Measurements from ENCODE around the gene BCAS1. TPM values are rescaled to one million over a fixed set of nuclear protein-coding genes. Genes with fewer than 3 reads are reported as not detected.

The BCAS1 gene
- total RNA-seq, 1 donor from 2014 or later, result 2.1 TPM

DNA sequence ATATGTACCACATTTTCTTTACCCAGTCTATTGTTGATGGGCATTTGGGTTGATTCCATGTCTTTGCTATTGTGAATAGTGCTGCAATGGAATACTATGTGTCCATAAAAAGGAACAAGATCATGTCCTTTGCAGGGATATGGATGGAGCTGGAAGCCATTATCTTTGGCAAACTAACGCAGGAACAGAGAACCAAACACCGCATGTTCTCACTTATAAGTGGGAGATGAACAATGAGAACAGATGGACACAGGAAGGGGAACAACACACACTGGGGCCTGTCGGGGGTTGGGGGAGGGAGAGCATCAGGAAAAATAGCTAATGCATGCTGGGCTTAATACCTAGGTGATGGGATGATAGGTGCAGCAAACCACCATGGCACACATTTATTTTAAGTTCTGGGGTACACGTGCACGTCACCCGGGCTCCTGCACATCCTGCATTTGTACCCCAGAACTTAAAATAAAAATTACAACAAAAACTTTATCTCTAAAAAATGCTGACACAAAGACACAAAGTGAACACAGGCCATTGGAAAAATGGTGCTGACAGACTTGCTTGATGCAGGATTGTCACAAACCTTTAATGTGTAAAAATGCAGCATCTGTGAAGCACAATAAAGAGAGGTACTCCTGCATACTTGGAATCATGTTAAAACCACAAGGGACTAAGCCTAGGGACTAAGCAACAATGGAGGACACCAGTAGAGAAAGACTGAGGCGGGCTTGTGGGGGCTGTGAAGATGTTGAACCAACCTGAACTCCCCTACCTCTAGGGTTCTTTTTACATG is 48.8 kb downstream of the BCAS1 start:
- Histone ChIP-seq H3K4me1 (ENCODE audit: control insufficient read depth in 3 of 3, insufficient read depth in 3 of 3, low read length in 3 of 3) (no peaks in the 10 kb centered on the region), H3K27ac (ENCODE audit: low read depth, low read length) (no peak overlapping the region)

DNA sequence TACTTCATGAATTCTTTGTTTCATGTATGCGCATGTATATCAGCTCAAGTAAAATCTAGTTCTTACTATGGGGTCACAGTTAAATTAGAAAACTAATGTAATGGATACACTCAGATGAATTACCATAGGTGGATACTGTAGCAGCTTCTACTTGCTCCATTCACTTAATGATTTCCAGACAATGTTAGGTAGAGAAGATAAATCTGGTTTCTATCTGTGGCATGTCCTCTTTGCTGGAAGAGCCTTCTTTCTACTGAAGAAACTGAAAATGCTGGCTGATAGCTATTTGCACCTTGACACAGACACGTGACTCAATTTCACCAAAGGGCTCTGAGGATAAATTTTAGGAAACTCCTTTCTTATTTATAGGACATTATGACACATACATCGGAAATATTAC is 49.5 kb downstream of the BCAS1 start:
- Histone ChIP-seq H3K9ac (ENCODE audit: low read depth in 1 of 3, low read length in 3 of 3) (no peak overlapping the region), H3K4me3 (ENCODE audit: low read length in 3 of 3) (no peak overlapping the region), H3K36me3 (ENCODE audit: control insufficient read depth in 3 of 3, insufficient read depth in 3 of 3, low read length in 3 of 3) (no peaks in the 10 kb centered on the region), H3K4me1 (ENCODE audit: control insufficient read depth in 3 of 3, insufficient read depth in 3 of 3, low read length in 3 of 3) (no peaks in the 10 kb centered on the region), H3K9me3 (ENCODE audit: control insufficient read depth in 3 of 3, low read length in 3 of 3) (no peaks in the 10 kb centered on the region), H3K27ac (ENCODE audit: low read depth, low read length) (no peak overlapping the region), H3K27me3 (ENCODE audit: control insufficient read depth in 3 of 3, insufficient read depth in 3 of 3, low read length in 3 of 3) (no peaks in the 10 kb centered on the region)

More for the DNA sequence above, 48.8 kb downstream of the BCAS1 start:
- H3K9me3 ChIP-seq (ENCODE audit: control insufficient read depth in 3 of 3, low read length in 3 of 3), result no peaks in the 10 kb centered on the region
- H3K4me3 ChIP-seq (ENCODE audit: low read length in 3 of 3), result no peak overlapping the region
- H3K9ac ChIP-seq (ENCODE audit: low read depth in 1 of 3, low read length in 3 of 3), result no peak overlapping the region
- no peaks in the 10 kb centered on the region for H3K36me3 ChIP-seq (ENCODE audit: control insufficient read depth in 3 of 3, insufficient read depth in 3 of 3, low read length in 3 of 3)
- no peaks in the 10 kb centered on the region for H3K27me3 ChIP-seq (ENCODE audit: control insufficient read depth in 3 of 3, insufficient read depth in 3 of 3, low read length in 3 of 3)

DNA sequence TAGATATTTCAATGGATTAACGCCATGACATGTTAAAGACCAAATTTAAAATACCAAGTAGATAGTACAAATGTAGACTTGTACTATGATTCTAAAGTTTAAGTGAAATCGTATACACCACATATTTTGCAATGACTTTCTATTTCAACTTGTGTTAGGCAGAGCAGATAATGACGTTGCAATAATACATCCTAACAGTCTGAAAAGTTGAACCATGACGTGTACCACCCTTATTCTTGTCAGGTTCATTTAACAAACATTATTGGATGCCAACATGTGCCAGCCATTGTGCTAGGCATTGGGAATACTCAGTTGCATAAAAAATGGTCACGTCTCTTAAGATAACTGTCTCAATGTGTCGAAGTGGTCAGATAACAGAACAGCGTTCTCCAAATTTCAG is 50.0 kb downstream of the BCAS1 start:
- Histone ChIP-seq H3K27me3 (ENCODE audit: control insufficient read depth in 3 of 3, insufficient read depth in 3 of 3, low read length in 3 of 3) (no peaks in the 10 kb centered on the region), H3K36me3 (ENCODE audit: control insufficient read depth in 3 of 3, insufficient read depth in 3 of 3, low read length in 3 of 3) (no peaks in the 10 kb centered on the region), H3K27ac (ENCODE audit: low read depth, low read length) (no peak overlapping the region), H3K4me3 (ENCODE audit: low read length in 3 of 3) (no peak overlapping the region), H3K9me3 (ENCODE audit: control insufficient read depth in 3 of 3, low read length in 3 of 3) (no peaks in the 10 kb centered on the region), H3K4me1 (ENCODE audit: control insufficient read depth in 3 of 3, insufficient read depth in 3 of 3, low read length in 3 of 3) (no peaks in the 10 kb centered on the region), H3K9ac (ENCODE audit: low read depth in 1 of 3, low read length in 3 of 3) (no peak overlapping the region)

DNA sequence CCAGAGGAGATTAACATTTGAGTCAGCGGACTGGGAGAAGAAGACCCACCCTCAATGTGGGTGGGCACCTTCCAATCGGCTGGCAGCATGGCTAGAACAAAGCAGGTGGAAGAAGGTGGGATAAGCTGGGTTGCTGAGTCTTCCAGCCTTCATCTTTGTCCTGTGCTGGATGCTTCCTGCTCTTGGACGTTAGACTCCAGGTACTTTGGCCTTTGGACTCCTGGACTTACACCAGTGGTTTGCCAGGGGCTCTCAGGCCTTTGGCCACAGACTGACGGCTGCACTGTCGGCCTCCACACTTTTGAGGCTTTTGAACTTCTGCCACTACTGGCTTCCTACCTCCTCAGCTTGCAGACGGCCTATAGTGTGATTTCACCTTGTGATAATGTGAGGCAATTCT is 50.8 kb downstream of the BCAS1 start:
- Histone ChIP-seq H3K27ac (ENCODE audit: low read depth, low read length) (no peak overlapping the region), H3K36me3 (ENCODE audit: control insufficient read depth in 3 of 3, insufficient read depth in 3 of 3, low read length in 3 of 3) (no peaks in the 10 kb centered on the region), H3K9ac (ENCODE audit: low read depth in 1 of 3, low read length in 3 of 3) (no peak overlapping the region), H3K9me3 (ENCODE audit: control insufficient read depth in 3 of 3, low read length in 3 of 3) (no peaks in the 10 kb centered on the region), H3K4me1 (ENCODE audit: control insufficient read depth in 3 of 3, insufficient read depth in 3 of 3, low read length in 3 of 3) (no peaks in the 10 kb centered on the region), H3K27me3 (ENCODE audit: control insufficient read depth in 3 of 3, insufficient read depth in 3 of 3, low read length in 3 of 3) (no peaks in the 10 kb centered on the region), H3K4me3 (ENCODE audit: low read length in 3 of 3) (no peak overlapping the region)

DNA sequence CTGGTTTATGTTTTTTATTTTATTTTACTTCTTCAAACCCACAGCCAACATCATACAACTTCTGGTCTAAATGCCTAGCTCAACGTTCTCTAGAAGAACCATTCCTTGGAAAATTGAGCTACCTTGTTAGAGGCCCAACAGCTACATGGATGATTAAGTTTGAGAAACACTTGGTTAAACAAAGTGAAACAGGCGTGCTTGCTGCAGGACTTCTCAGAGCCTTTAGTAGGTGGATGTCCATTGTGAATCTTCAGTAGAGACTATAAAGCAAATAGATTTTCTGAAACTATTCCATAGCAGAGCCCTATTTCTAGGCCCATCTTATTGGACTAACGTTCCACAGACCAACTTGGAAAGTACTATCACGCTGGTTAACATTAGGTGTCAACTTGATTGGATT is 51.3 kb downstream of the BCAS1 start:
- Histone ChIP-seq H3K27me3 (ENCODE audit: control insufficient read depth in 3 of 3, insufficient read depth in 3 of 3, low read length in 3 of 3) (no peaks in the 10 kb centered on the region), H3K9me3 (ENCODE audit: control insufficient read depth in 3 of 3, low read length in 3 of 3) (no peaks in the 10 kb centered on the region), H3K9ac (ENCODE audit: low read depth in 1 of 3, low read length in 3 of 3) (no peak overlapping the region), H3K4me1 (ENCODE audit: control insufficient read depth in 3 of 3, insufficient read depth in 3 of 3, low read length in 3 of 3) (no peaks in the 10 kb centered on the region), H3K27ac (ENCODE audit: low read depth, low read length) (no peak overlapping the region), H3K4me3 (ENCODE audit: low read length in 3 of 3) (no peak overlapping the region), H3K36me3 (ENCODE audit: control insufficient read depth in 3 of 3, insufficient read depth in 3 of 3, low read length in 3 of 3) (no peaks in the 10 kb centered on the region)

DNA sequence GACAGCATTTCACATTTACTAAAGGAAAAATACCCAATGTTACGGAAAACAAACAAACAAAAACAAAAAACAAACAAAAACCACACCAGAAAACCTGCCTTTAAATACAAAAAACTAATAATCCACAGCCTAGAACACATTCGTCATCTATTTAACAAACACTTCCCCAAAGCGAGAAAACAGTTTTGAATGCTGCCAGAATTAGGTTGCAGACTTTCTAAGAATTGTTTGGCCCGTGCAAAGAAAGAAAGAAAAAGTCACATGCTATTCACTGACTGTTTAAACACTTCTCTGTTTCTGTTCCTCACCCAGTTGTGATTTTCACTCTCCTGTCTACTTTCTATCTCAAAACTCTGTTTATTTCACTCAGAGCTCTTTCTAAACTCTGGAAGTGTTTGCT is 52.5 kb downstream of the BCAS1 start:
- Histone ChIP-seq H3K4me3 (ENCODE audit: low read length in 3 of 3) (no peak overlapping the region), H3K4me1 (ENCODE audit: control insufficient read depth in 3 of 3, insufficient read depth in 3 of 3, low read length in 3 of 3) (no peaks in the 10 kb centered on the region), H3K9me3 (ENCODE audit: control insufficient read depth in 3 of 3, low read length in 3 of 3) (no peaks in the 10 kb centered on the region), H3K36me3 (ENCODE audit: control insufficient read depth in 3 of 3, insufficient read depth in 3 of 3, low read length in 3 of 3) (no peaks in the 10 kb centered on the region), H3K27ac (ENCODE audit: low read depth, low read length) (no peak overlapping the region), H3K9ac (ENCODE audit: low read depth in 1 of 3, low read length in 3 of 3) (no peak overlapping the region), H3K27me3 (ENCODE audit: control insufficient read depth in 3 of 3, insufficient read depth in 3 of 3, low read length in 3 of 3) (no peaks in the 10 kb centered on the region)

DNA sequence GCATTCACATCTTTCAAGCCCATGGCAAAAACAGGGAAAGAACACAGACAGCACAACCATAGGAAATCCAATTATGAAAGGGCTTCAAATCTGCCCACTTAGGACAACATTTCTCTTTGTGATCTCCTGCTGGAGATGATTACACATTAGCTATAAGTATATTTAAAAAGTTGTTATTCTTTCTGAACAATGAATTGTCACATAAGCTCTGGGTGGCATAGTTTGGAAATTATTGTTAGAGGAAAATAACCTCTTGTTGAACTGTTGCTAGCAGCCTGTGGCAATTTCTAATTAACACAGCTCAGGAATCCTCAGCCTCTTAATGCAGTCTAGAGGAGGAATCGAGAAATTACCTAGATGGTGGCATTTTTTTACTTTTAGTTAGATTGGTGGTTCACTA is 54.9 kb downstream of the BCAS1 start:
- Histone ChIP-seq H3K27ac (ENCODE audit: low read depth, low read length) (no peak overlapping the region), H3K36me3 (ENCODE audit: control insufficient read depth in 3 of 3, insufficient read depth in 3 of 3, low read length in 3 of 3) (no peaks in the 10 kb centered on the region), H3K27me3 (ENCODE audit: control insufficient read depth in 3 of 3, insufficient read depth in 3 of 3, low read length in 3 of 3) (no peaks in the 10 kb centered on the region), H3K9me3 (ENCODE audit: control insufficient read depth in 3 of 3, low read length in 3 of 3) (no peaks in the 10 kb centered on the region), H3K9ac (ENCODE audit: low read depth in 1 of 3, low read length in 3 of 3) (no peak overlapping the region), H3K4me1 (ENCODE audit: control insufficient read depth in 3 of 3, insufficient read depth in 3 of 3, low read length in 3 of 3) (no peaks in the 10 kb centered on the region), H3K4me3 (ENCODE audit: low read length in 3 of 3) (no peak overlapping the region)

DNA sequence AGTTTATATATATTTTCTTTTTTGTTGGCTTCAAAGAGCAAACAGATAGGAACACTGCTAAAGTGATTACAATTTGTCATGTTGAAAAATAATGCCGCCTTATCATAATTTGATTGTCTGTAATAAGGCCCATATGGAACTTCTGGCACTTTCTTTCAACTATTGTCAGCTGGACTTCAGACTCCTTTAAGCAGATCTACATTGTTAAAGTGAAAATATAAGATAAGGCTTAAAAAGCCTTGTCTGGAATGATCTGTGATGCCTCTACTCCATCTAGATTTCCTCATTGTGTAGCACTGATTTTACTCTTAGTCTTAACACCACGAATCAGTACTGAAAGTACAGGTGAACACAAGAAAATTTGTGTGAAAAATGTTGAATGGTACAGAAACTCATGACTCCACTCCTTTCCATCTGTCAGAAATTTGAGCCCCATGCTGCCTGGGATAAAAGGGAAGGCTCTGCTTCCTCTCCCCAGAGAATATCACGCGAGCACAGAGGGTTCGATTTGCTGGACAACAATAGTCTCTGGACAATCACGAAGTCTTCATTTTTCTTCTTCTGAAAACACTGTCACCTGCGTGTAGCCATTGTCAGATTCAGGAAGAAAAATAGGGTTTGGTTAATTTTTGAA is 56.0 kb downstream of the BCAS1 start:
- no peak overlapping the region for H3K4me3 ChIP-seq (ENCODE audit: low read length in 3 of 3)
- H3K27me3 ChIP-seq (ENCODE audit: control insufficient read depth in 3 of 3, insufficient read depth in 3 of 3, low read length in 3 of 3), result no peaks in the 10 kb centered on the region
- no peaks in the 10 kb centered on the region for H3K4me1 ChIP-seq (ENCODE audit: control insufficient read depth in 3 of 3, insufficient read depth in 3 of 3, low read length in 3 of 3)
- H3K27ac ChIP-seq (ENCODE audit: low read depth, low read length), result no peak overlapping the region
- H3K36me3 ChIP-seq (ENCODE audit: control insufficient read depth in 3 of 3, insufficient read depth in 3 of 3, low read length in 3 of 3), result no peaks in the 10 kb centered on the region
- no peak overlapping the region for H3K9ac ChIP-seq (ENCODE audit: low read depth in 1 of 3, low read length in 3 of 3)
- H3K9me3 ChIP-seq (ENCODE audit: control insufficient read depth in 3 of 3, low read length in 3 of 3), result no peaks in the 10 kb centered on the region

DNA sequence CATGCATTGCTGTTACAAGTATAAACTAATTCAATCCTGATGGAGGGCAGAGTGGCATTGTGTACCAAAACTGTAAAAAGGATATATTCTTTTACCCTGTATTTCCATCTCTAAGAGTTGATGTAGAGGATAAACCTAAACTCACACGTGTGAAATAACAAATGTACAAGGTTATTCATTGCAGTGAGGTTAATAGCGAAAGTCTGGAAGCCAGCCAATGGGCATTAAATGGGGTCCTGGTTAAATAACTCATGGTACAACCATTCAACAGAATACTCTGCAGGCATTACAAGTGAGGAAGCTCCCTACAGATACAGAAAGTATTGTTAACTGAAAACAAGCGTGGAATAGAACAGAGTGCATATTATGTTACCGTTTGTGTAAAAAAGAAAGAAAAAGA is 56.9 kb downstream of the BCAS1 start:
- H3K27me3 ChIP-seq (ENCODE audit: control insufficient read depth in 3 of 3, insufficient read depth in 3 of 3, low read length in 3 of 3), result no peaks in the 10 kb centered on the region
- no peak overlapping the region for H3K9ac ChIP-seq (ENCODE audit: low read depth in 1 of 3, low read length in 3 of 3)
- no peaks in the 10 kb centered on the region for H3K36me3 ChIP-seq (ENCODE audit: control insufficient read depth in 3 of 3, insufficient read depth in 3 of 3, low read length in 3 of 3)
- H3K4me3 ChIP-seq (ENCODE audit: low read length in 3 of 3), result no peak overlapping the region
- H3K9me3 ChIP-seq (ENCODE audit: control insufficient read depth in 3 of 3, low read length in 3 of 3), result no peaks in the 10 kb centered on the region
- no peaks in the 10 kb centered on the region for H3K4me1 ChIP-seq (ENCODE audit: control insufficient read depth in 3 of 3, insufficient read depth in 3 of 3, low read length in 3 of 3)
- H3K27ac ChIP-seq (ENCODE audit: low read depth, low read length), result no peak overlapping the region

DNA sequence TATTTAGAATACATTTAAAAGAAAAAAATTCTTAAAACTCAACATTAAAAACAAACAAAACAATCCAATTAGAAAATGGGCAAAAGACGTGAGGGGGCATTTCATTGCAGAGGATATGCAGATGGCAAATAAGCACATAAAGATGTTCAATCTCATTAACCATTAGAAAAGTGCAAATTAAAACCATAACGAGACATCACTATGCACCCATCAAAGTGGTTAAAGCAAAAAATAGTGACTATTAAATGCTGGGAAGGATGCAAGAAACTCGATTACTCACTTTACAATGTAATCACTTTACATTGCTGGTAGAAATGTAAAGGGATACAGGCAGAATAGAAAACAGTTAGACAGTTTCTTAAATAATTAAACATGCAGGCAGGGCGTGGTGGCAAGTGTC is 59.0 kb downstream of the BCAS1 start:
- Histone ChIP-seq H3K9me3 (ENCODE audit: control insufficient read depth in 3 of 3, low read length in 3 of 3) (no peaks in the 10 kb centered on the region), H3K4me1 (ENCODE audit: control insufficient read depth in 3 of 3, insufficient read depth in 3 of 3, low read length in 3 of 3) (no peaks in the 10 kb centered on the region), H3K36me3 (ENCODE audit: control insufficient read depth in 3 of 3, insufficient read depth in 3 of 3, low read length in 3 of 3) (no peaks in the 10 kb centered on the region), H3K9ac (ENCODE audit: low read depth in 1 of 3, low read length in 3 of 3) (no peak overlapping the region), H3K27me3 (ENCODE audit: control insufficient read depth in 3 of 3, insufficient read depth in 3 of 3, low read length in 3 of 3) (no peaks in the 10 kb centered on the region), H3K27ac (ENCODE audit: low read depth, low read length) (no peak overlapping the region), H3K4me3 (ENCODE audit: low read length in 3 of 3) (no peak overlapping the region)
